ENCODE measurements around the gene ITGA2B.

- TF ChIP-seq CTCF (IDR thresholded peaks at IDR 0.05) (no peak), ZFX (IDR thresholded peaks at IDR 0.05; ENCODE audit: borderline replicate concordance) (no peak)
Observed at GRCh38 chr17:44414394-44415155, 25.1 kb upstream of the ITGA2B start.
